Activated gamma-delta T cell treated with Interleukin-2 at 50 U/mL for 16 hours (primary cell): ENCODE data around the gene PAOX.
"Not testable (repeated sequence)": the region's sequence is repeated elsewhere in the genome, so short reads cannot be mapped to it uniquely, and the experiment has no call there.

Experiments used
- DNase-seq: peaks from one replicate; pipeline ENCODE4 v3.0.0-alpha.2; 2020

The PAOX gene

GRCh38 chr10:133411523-133412380, 32.7 kb downstream of the PAOX start:
- no peak for DNase-seq

GRCh38 chr10:133412381-133412711, 33.3 kb downstream of the PAOX start:
- no peak for DNase-seq

- DNase-seq: not testable (repeated sequence)
These were observed 35.3 kb downstream of the PAOX start for GRCh38 chr10:133414401-133414800.

GRCh38 chr10:133415752-133416151, 36.7 kb downstream of the PAOX start:
- no peak for DNase-seq

GRCh38 chr10:133418289-133418993, 39.4 kb downstream of the PAOX start:
- no peak for DNase-seq

- no peak for DNase-seq
These were observed 40.3 kb downstream of the PAOX start for GRCh38 chr10:133419211-133419950.

GRCh38 chr10:133420028-133420427, 41.0 kb downstream of the PAOX start:
- no peak for DNase-seq

- no peak for DNase-seq
These were observed 41.5 kb downstream of the PAOX start for GRCh38 chr10:133420579-133420978.

- DNase-seq: no peak
These were observed 42.5 kb downstream of the PAOX start for GRCh38 chr10:133421336-133422222.

GRCh38 chr10:133422223-133422806, 43.3 kb downstream of the PAOX start:
- no peak for DNase-seq

GRCh38 chr10:133422807-133423771, 44.0 kb downstream of the PAOX start:
- DNase-seq: no peak

- not testable (repeated sequence) for DNase-seq
These were observed 45.0 kb downstream of the PAOX start for GRCh38 chr10:133424102-133424501.

- not testable (repeated sequence) for DNase-seq
These were observed 45.5 kb downstream of the PAOX start, which contains the start of gene SPRN for GRCh38 chr10:133424601-133425000. Gene SPRN (minus strand): TSS chr10:133424625. CDS start chr10:133423681, 944 bp downstream.

- DNase-seq: not testable (repeated sequence)
These were observed 50.5 kb downstream of the PAOX start for GRCh38 chr10:133429571-133429970.

- DNase-seq: not testable (repeated sequence)
These were observed 53.0 kb downstream of the PAOX start for GRCh38 chr10:133431888-133432613.

- DNase-seq: not testable (repeated sequence)
These were observed 53.7 kb downstream of the PAOX start for GRCh38 chr10:133432789-133433188.

- DNase-seq: no peak
These were observed 59.7 kb downstream of the PAOX start for GRCh38 chr10:133438711-133439273.

- DNase-seq: no peak
These were observed 60.7 kb downstream of the PAOX start for GRCh38 chr10:133439517-133440461.
